GM21367 (cell line): Measurements from ENCODE around the gene PLA2G2E.
"Not testable (repeated sequence)": the region's sequence is repeated elsewhere in the genome, so short reads cannot be mapped to it uniquely, and the experiment has no call there.

ENCODE experiments used
- ATAC-seq: cut with Tn5 transposase; IDR thresholded peaks from one replicate; pipeline ENCODE4 v1.9.1; 2021; ENCODE audit not compliant: unreplicated experiment

Gene PLA2G2E

DNA sequence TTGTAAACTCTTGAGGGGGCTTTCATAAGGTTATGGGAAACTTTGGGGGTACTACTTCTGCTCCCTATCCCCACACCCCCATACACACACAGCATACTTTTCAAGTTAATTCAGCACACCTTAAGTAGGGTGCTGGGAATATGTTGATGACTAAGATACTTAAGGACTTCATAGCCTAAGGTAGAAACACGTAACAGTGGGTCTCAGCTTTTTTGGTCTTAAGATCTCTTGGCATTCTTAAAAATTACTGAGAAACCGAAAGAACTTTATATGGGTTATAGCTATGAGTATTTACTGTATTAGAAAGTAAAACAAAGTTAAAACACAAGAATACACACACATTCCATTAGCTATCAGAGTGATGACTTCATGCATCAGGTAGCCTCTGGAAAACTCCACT lies 39.1 kb downstream of the PLA2G2E start:
- ATAC-seq = no peak

DNA sequence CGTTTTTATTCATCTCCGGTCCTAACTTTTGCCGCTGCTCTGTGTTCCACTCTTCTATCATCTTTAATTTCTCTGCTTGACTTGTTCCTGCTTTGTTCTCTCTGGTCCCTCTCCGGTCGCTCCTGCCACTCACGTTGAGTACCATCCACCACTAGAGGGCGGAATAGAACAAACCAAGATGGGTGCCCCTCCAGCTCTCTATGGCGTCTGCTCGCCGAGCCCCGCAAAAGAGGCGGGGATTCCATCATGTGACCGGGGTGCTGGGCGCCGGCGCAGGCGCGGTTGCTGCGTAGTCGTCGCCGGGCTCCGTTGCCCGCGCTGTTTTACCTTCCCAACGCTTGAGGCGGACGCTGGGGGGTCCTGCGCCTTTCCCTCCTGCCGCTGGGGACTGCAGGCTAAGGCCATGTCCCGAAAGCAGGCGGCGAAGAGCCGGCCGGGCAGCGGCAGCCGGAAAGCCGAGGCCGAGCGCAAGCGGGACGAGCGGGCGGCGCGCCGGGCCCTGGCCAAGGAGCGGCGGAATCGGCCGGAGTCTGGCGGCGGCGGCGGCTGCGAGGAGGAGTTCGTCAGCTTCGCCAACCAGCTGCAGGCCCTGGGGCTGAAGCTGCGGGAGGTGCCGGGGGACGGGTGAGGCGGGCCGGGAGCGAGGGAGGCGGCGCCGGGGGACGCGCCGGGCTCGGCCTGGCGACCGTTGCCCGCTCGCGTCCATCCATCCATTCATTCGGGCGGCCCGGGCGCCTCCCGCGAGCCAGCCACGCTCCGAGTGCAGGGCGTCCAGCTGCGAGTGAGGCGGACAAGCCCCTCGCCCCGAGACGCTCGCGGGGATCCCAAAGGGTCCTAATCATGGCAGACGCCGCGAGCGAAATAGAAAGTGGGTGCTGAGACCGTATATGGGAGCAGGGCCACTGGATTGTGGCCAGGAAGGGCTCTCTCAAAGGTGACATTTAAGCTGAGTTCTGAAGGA lies 41.0 kb downstream of the PLA2G2E start, which contains the start of gene OTUD3:
OTUD3 (plus strand) TSS at position 285 of the 961 bp plus-strand sequence; CDS start at position 404, 119 bp downstream.
- ATAC-seq = peak; percentile 82

DNA sequence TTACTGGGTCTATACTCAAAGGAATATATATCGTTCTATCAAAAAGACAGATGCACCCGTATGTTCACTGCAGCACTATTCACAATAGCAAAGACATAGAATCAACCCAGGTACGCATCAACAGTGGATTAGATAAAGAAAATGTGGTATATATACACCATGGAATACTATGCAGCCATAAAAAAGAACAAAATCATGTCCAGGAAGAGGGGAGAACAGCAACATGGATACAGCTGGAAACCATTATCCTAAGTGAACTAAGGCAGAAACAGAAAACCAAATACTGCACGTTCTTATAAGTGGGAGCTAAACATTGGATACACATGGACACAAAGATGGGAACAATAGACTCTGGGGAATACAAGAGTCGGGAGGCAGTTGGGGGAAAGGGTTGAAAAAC lies 42.6 kb downstream of the PLA2G2E start:
- not testable (repeated sequence) for ATAC-seq

DNA sequence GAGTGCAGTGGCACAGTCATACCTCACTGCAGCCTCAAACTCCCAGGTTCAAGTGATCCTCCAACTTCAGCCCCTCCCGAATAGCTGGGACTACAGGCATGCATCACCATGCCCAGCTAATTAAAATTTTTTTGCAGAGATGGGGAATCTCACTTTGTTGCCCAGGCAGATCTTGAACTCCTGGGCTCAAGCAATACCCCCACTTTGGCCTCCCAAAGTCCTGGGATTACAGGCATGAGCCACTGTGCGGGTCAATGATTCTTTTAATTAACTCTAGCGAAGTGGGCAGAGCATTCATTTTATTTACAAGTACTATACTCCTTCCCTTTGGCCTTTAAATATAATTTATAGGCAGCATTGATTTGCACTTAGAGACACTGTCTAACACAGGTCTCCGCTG lies 43.8 kb downstream of the PLA2G2E start:
- no peak for ATAC-seq

DNA sequence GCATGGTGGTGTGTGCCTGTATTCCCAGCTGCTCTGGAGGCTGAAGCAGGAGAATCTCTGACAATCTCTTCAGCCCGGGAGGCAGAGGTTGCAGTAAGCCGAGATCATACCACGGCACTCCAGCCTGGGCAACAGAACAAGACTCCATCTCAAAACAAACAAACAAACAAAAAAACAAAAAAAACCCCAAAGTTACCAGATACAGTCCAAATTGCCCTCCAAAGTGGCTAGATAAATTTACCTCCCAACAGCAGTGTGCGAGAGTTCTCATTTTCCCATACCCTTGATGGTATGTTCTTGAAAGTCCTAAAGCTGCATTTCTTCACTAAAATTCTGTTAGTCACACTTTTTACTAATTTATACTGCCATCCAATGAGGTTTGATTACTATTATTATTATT lies 44.2 kb downstream of the PLA2G2E start:
- ATAC-seq = no peak

DNA sequence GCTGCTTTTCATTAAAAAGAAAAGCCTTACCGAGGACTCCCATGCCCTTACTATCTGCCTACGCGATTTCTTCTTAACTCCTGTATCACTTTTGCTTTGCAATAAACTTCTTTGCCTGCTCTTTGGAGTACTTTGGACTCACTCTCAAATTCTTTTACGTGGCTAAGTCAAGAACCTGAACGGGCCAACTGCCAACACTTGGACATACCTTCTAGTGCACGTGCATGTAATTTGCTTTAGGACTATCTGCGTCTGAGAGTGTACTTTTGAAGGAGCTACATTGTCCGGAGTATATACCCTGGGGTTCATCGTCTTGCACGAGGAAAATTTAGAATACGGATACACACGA lies 44.8 kb downstream of the PLA2G2E start:
- no peak for ATAC-seq

DNA sequence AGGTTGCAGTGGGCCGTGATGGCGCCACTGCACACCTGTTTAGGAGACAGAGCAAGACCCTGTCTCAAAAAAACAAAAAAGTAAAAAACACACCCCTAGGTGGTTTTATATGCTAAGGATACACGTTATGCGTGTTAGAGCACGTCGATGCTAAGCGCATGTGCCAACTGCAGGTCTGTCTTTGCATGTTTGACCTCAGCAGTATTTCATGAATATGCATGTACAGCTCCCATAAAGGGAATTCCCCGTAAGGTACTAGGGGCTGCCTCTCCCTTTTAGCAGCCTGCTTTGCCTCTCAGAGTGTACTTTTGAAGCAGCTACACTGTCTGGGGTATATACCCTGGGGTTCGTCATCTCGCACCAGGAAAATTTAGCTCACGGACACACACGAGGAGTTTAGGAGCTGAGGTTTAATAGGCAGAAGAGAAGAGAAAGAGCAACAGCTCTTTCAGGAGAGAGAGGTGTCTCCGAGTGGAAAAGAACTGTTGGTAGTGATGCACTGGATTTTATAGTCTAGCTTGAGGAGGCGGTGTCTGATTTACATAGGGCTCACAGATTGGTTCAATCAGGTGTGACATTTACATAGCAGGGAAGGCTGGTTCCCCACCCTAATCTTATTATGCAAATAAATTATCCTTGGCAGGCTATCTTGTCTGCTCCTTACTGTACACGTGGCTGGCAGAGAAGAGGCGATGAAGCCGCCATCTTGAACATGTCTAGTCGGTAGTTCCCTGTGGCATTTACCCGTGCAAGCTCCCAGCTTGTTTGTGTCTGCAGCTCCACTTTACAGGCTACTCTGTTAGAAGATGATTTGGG lies 45.4 kb downstream of the PLA2G2E start:
- no peak for ATAC-seq

DNA sequence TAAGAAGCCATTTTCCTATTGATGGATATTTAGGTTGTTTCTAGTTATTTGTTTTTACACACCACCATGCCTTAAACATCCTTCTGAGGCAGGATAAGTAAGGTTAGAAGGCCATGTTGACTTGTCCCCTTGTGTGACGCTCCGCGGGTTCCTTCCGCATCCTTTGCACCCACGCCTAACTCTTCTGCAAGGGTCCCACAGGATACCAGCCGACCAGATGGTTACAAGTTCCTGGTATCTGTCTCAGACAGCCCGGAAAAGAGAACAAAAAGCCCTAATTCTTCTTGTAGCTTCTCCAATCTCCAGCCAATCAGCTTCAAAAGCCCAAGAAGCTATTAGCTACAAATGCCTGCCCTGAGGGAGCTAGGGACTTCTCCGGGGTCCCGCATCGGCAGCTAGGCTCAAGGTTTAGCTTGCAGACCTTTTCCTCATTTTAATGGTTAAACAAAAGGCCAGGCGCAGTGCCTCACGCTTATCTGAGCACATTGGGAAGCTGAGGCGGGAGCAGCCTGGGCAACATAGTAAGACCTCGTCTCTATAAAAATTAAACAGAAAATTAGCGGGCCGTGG lies 46.2 kb downstream of the PLA2G2E start:
- ATAC-seq = no peak

DNA sequence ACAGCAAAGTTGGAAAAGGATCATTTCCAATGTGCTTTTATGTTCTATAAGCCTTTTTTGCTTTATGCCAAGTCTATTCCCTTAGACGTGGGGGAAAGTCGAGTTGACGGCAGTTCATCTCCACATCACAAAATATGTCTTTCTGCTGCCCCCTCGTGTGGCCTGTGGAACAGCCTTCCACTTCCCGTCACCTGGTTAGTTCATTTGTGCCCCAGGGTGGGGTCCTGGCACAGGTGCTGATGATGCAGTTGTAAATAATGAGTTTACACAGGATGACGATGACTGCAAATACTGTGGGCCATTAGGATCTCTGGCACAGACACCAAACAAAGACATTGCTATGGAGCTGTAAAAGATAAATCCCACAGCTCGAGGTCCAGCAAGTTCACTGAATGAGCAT lies 51.2 kb downstream of the PLA2G2E start:
- no peak for ATAC-seq
